Kidney (tissue), 14 donors: ENCODE data around the gene FRAS1. TPM values are rescaled to one million over a fixed set of nuclear protein-coding genes. Genes with fewer than 3 reads are reported as not detected.

ENCODE experiments used
- DNase-seq, 5 donors: peaks; one replicate each; pipeline ENCODE4 v3.0.0-alpha.2; 2013 to 2020
- FAIRE-seq: peaks from 2 replicates; lab custom pipeline; 2012; peaks lifted over from hg19 to GRCh38; lab: Jason Lieb, UNC
- H3K27ac ChIP-seq, 2 donors: one replicate each; pipeline ENCODE4 v1.7.0; 2013; ENCODE audit warnings: low read depth in 2 of 2, low read length in 2 of 2, inconsistent platforms in 1 of 2
- H3K27me3 ChIP-seq: one replicate; pipeline ENCODE4 v1.7.1; 2013; ENCODE audit warnings: low read length, inconsistent platforms; ENCODE audit not compliant: control insufficient read depth, insufficient read depth
- H3K36me3 ChIP-seq, 3 donors: one replicate each; pipeline versions ENCODE4 v1.7.0 to v1.7.1; 2013; ENCODE audit warnings: low read length in 3 of 3, control low read depth in 1 of 3, inconsistent platforms in 1 of 3; ENCODE audit not compliant: insufficient read depth in 3 of 3, control insufficient read depth in 2 of 3
- H3K4me1 ChIP-seq, 3 donors: one replicate each; pipeline versions ENCODE4 v1.7.0 to v1.7.1; 2013; ENCODE audit warnings: low read length in 3 of 3, inconsistent platforms in 1 of 3, low read depth in 1 of 3; ENCODE audit not compliant: control insufficient read depth in 2 of 3, insufficient read depth in 2 of 3
- H3K4me3 ChIP-seq, 3 donors: one replicate each; pipeline versions ENCODE4 v1.7.0 to v1.8.1; 2013; ENCODE audit warnings: low read length in 3 of 3, control low read depth in 1 of 3, inconsistent platforms in 1 of 3
- H3K9ac ChIP-seq, 3 donors: one replicate each; pipeline versions ENCODE4 v1.7.0 to v1.7.1; 2013; ENCODE audit warnings: low read length in 3 of 3, control low read depth in 1 of 3, inconsistent platforms in 1 of 3
- H3K9me3 ChIP-seq, 3 donors: one replicate each; pipeline versions ENCODE4 v1.7.0 to v1.7.1; 2013; ENCODE audit warnings: low read length in 3 of 3, control low read depth in 1 of 3, inconsistent platforms in 1 of 3; ENCODE audit not compliant: control insufficient read depth in 2 of 3, insufficient read depth in 1 of 3
- CTCF ChIP-seq: IDR thresholded peaks from 3 replicates; pipeline ENCODE4 v1.5.1; 2012; ENCODE audit warnings: mild to moderate bottlenecking, moderate library complexity, borderline replicate concordance; ENCODE audit not compliant: insufficient read depth; ENCODE audit errors: extremely low read depth
- intact Hi-C: fragments of 100-400 bp; cut with DNase I; formaldehyde crosslinking; loops from one replicate; pipeline ENCODE4 v1.11.1; 2022
- polyA plus RNA-seq: library from polyadenylated mRNA; stranded (reverse); fragments of 350-450 nt; fragmentation: Illumina TruSeq; extraction: RNeasy Lipid Tissue Mini Kit (QIAGEN cat#74804); gene quantifications from one replicate; pipeline ENCODE4 v1.2.3, GENCODE V29; 2014; ENCODE audit warnings: low read depth, low replicate concordance; ENCODE audit not compliant: insufficient read depth
- total RNA-seq: library from RNA; stranded (reverse); fragmentation: NEBNext Ultra II Directional; extraction: Animal tissue kit (Norgen Biotek cat#: 25700); gene quantifications from one replicate; pipeline ENCODE4 v1.2.1, GENCODE V29; 2021
- donor health status: control.
- donor health status: control.
- donor health status: control.
- donor health status: control.
- donor health status: control.
- donor health status: DM: yes; HTN: yes; CAD: no.
- donor health status: Normal renal cell carcinoma (clear cell type).

FRAS1 gene
- total and polyA plus RNA-seq, 2 donors from 2014 or later, result 6.5 to 31.5 TPM

DNA sequence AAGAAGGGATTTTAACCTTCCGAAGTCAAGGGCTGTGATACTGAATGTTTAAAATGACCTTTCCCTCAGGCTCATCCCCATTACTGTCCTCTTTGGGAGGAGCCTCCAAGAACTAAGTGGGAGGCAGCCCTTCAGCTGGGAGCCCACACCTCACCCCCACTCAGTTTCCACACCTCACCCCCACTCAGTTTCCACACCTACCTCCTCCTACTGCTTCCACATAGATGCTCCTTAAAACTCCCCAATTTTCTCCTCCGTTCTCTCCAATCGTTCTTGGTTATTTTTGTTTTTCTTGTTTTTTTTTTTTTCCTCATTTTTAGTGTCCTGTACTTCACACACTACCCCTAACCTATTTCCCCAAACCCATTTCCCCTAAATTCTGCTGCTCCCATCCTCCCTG is 462.8 kb downstream of the FRAS1 start:
- no peak overlapping the region for H3K4me3 ChIP-seq
- H3K27me3 ChIP-seq, result no peaks in the 10 kb centered on the region
- no peak overlapping the region for H3K9ac ChIP-seq
- intact Hi-C loops, result loop anchor here (5.0 kb wide), 1 partner anchor 563 kb away; no protein-coding TSS in a partner anchor
- no peaks in the 10 kb centered on the region for H3K9me3 ChIP-seq
- no peak for TF ChIP-seq CTCF
- H3K36me3 ChIP-seq, result peaks cover 0 to 7% (median 6%) of the 10 kb centered on the region in 3 donors
- no peak for FAIRE-seq
- DNase-seq, result no peak
- H3K27ac ChIP-seq, result no peak overlapping the region
- H3K4me1 ChIP-seq, result no peaks in the 10 kb centered on the region

DNA sequence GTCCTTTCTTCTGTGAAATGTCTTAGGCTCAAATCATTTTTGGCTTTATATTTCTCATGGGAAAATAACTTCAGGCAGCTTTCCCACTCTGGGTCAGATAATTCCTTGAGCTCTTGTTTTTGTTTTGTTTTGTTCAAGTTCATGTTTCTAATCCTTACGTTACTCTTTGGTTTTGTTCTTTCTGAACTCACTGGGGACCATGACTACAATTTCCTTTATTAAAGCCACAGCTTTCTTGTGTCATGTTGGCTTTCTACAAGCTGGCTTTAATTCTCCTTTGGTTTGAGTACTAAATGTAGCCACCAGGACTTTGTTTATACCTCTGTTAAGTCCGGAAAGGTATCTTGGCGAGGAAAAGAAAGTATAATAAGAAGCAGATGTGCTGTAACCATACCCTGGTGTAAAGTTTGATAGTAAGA is 463.7 kb downstream of the FRAS1 start:
- no peak for TF ChIP-seq CTCF
- Histone ChIP-seq H3K36me3 (peaks cover 0 to 6% (median 4%) of the 10 kb centered on the region in 3 donors), H3K9ac (no peak overlapping the region), H3K9me3 (no peaks in the 10 kb centered on the region), H3K27ac (no peak overlapping the region), H3K4me1 (no peaks in the 10 kb centered on the region), H3K4me3 (no peak overlapping the region), H3K27me3 (no peaks in the 10 kb centered on the region)
- intact Hi-C loops, result no loop called here
- DNase-seq (peak in 2 of 5 donors; percentile 12 to 37), FAIRE-seq (no peak)

DNA sequence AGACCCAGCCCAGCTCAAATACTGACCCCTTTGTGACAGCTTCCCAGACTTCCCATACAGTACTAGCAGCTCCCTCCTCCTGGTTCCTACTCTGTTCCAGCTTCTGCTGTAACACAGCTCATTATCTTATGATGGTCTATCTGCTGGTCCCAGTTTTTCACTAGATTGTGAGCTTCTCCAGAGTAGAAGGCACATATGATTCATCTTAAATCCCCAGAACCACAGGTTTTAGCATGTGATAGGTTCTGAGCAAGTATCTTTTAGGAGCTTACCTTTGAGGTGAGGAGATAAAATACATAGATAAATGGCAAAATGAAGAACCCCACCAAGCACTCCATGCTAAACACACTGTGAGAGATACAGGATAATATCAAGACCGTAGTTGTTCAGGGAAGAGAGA is 466.9 kb downstream of the FRAS1 start:
- intact Hi-C loops, result no loop called here
- Histone ChIP-seq H3K9me3 (no peaks in the 10 kb centered on the region), H3K9ac (no peak overlapping the region), H3K36me3 (peaks cover 0 to 15% (median 4%) of the 10 kb centered on the region in 3 donors), H3K4me1 (no peaks in the 10 kb centered on the region), H3K4me3 (no peak overlapping the region), H3K27ac (no peak overlapping the region), H3K27me3 (no peaks in the 10 kb centered on the region)
- no peak for FAIRE-seq
- no peak for DNase-seq
- TF ChIP-seq CTCF, result no peak

DNA sequence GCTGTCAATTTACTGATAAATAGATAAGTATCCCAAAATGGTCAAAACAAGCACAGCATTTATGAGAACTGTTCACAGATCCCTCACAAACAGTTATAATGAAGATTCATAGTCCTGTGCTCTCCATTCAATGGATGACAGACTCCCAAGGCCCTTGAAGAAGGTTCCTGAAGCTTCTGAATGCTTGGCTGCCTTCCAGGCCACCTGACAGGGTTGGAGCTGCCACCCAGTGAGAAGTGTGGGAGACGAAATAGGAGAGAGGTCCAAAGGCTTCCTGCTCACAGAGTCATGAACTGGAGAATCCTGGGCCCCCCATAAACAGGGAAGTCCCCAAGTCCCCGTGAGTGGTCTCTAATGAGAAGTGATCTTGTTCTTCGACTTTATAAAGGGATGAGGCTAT is 468.4 kb downstream of the FRAS1 start:
- no peak overlapping the region for H3K27ac ChIP-seq
- H3K9me3 ChIP-seq, result peaks cover 0 to 3% (median 0%) of the 10 kb centered on the region in 3 donors
- H3K27me3 ChIP-seq, result no peaks in the 10 kb centered on the region
- intact Hi-C loops, result no loop called here
- TF ChIP-seq CTCF, result no peak
- H3K4me3 ChIP-seq, result no peak overlapping the region
- no peak overlapping the region for H3K9ac ChIP-seq
- H3K36me3 ChIP-seq, result peaks cover 0 to 15% (median 2%) of the 10 kb centered on the region in 3 donors
- no peak for FAIRE-seq
- H3K4me1 ChIP-seq, result no peaks in the 10 kb centered on the region
- DNase-seq, result no peak
